Epithelial cell of proximal tubule (primary cell): ENCODE results near the gene OCIAD2. TPM values are rescaled to one million over a fixed set of nuclear protein-coding genes. Genes with fewer than 3 reads are reported as not detected.
"Not testable (repeated sequence)": the region's sequence is repeated elsewhere in the genome, so short reads cannot be mapped to it uniquely, and the experiment has no call there.

Experiments
- DNase-seq: peaks from one replicate; pipeline ENCODE4 v3.0.0-alpha.2; 2011; ENCODE audit warnings: low read depth
- H3K4me3 ChIP-seq: 2 replicates; pipeline ENCODE4 v1.5.1; 2011; ENCODE audit warnings: low read depth, mild to moderate bottlenecking, low read length
- total RNA-seq: library from RNA; depleted of rRNA; stranded (reverse); fragments of >200 nt; gene quantifications from 2 replicates; pipeline ENCODE4 v1.2.3, GENCODE V29; 2015
- TF ChIP-seq, protein P1 (sequence below): conservative IDR thresholded peaks from 2 replicates; pipeline ENCODE4 v1.5.1; 2012; ENCODE audit warnings: low read depth, mild to moderate bottlenecking, low read length

The OCIAD2 gene
- total RNA-seq, 1 donor from 2014 or later, result 164 TPM

DNA sequence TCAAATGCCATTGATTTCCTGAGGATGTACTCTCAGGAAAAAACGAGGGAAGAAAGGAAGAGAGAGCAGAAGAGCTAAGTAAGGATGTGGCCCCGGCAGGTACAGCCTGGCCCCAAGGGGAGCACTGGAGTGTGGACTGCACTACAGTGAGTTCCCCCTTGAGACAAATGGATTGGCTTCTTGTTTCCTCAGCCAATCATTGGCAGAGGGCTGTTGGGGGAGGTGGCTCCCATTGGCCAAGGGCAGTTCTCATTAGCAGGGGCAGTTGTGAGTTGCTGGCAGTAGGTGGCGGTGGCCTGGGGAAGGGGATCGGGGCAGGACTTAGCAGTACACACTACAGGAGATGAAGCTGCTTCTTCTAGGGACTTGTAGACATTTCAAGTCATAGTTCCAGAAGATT lies 24.1 kb upstream of the OCIAD2 start:
- TF ChIP-seq, protein P1, sequence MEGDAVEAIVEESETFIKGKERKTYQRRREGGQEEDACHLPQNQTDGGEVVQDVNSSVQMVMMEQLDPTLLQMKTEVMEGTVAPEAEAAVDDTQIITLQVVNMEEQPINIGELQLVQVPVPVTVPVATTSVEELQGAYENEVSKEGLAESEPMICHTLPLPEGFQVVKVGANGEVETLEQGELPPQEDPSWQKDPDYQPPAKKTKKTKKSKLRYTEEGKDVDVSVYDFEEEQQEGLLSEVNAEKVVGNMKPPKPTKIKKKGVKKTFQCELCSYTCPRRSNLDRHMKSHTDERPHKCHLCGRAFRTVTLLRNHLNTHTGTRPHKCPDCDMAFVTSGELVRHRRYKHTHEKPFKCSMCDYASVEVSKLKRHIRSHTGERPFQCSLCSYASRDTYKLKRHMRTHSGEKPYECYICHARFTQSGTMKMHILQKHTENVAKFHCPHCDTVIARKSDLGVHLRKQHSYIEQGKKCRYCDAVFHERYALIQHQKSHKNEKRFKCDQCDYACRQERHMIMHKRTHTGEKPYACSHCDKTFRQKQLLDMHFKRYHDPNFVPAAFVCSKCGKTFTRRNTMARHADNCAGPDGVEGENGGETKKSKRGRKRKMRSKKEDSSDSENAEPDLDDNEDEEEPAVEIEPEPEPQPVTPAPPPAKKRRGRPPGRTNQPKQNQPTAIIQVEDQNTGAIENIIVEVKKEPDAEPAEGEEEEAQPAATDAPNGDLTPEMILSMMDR, result no peak

GRCh38 chr4:48924416-48924815 lies 17.8 kb upstream of the OCIAD2 start:
- H3K4me3 ChIP-seq, result no peak overlapping the region
- TF ChIP-seq, protein P1, result no peak
- no peak for DNase-seq

More for the DNA sequence above, 24.1 kb upstream of the OCIAD2 start:
- no peak for DNase-seq
- H3K4me3 ChIP-seq, result no peak overlapping the region

GRCh38 chr4:48923065-48923464 lies 16.5 kb upstream of the OCIAD2 start:
- DNase-seq, H3K4me3 ChIP-seq: not testable (repeated sequence)

DNA sequence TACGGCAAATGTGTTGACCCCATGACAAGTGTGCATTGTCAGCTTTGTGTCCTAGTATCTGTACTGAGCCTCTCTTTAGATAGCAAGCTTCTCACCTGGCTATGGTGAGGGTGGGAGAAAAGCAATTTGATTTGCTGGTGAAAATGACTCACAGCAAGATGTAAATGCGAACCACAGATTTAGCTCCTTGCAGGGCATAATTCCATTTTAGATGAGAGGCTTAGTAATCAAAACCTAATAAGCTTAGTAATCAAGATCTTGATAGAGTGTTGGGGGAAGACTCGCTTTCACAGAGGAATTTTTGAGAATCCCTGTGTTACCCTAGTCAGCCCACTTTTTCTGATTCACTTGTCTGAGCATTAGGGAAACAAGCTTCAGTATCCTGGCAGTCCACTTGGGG lies 7.7 kb upstream of the OCIAD2 start:
- TF ChIP-seq, protein P1, result no peak
- no peak overlapping the region for H3K4me3 ChIP-seq
- DNase-seq, result no peak

DNA sequence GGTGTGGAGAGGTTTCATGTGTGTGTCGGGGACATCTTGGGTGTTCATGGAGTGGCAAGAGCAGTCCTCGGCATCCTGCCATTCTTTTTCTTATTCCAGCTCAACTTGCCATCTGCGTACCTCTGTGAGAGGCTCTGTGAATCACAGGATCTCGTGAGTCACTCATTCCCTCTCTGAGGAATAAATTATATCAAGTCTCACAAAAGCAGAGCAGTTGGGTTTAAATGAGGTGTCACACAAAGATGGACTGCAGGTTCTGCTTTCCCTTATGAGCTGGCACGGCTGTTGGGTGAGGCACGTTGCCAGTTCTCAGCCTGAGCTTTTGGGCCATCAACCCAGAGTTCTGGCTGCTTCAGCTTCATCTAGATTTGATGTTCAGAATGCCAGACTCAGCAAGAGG lies 6.8 kb upstream of the OCIAD2 start:
- peak; percentile 84 for DNase-seq
- TF ChIP-seq, protein P1, result no peak
- no peak overlapping the region for H3K4me3 ChIP-seq

GRCh38 chr4:48912349-48912748 lies 5.8 kb upstream of the OCIAD2 start:
- no peak overlapping the region for H3K4me3 ChIP-seq
- TF ChIP-seq, protein P1, result no peak
- DNase-seq, result no peak

DNA sequence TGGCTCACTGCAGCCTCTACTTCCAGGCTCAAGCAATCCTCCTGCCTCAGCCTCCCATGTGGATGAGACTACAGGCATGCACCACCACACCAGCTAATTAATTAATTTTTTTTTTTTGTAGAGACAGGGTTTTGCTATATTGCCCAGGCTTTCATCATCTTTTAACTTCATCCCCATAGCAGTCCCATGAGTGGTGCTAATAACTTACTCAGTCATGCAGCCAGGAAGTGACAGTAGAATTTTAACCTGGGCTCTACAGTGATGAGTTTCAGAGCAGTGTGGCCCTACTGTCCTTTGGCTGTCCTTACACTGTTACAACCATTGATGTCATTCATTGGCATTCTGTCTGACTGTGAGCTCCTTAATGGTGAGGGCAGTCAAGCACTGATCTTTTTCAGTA lies 3.9 kb upstream of the OCIAD2 start:
- no peak overlapping the region for H3K4me3 ChIP-seq
- TF ChIP-seq, protein P1, result no peak
- no peak for DNase-seq

DNA sequence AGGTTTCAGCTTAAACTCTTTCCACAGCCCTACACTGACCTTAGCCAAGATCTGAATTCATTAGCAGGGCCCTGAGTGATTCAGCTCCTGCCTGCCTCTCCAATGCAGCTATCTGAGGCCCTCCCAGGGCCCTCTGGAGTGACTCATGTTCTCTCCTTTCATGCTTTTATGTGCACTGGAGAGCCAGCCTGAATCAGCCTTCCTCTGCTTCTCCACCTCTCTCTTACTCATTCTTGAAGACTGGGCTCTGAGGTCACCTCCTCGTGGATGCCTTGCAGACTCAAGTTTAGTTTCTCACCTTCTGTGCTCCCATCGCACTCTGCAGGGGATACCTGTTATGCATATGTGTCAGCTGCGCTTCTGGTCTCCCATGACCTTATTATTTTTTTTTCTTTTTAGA lies 3.1 kb upstream of the OCIAD2 start:
- no peak overlapping the region for H3K4me3 ChIP-seq
- peak; percentile 99 for DNase-seq
- TF ChIP-seq, protein P1, result peak; percentile 4
